Measurements from ENCODE around the gene PDILT.

DNA sequence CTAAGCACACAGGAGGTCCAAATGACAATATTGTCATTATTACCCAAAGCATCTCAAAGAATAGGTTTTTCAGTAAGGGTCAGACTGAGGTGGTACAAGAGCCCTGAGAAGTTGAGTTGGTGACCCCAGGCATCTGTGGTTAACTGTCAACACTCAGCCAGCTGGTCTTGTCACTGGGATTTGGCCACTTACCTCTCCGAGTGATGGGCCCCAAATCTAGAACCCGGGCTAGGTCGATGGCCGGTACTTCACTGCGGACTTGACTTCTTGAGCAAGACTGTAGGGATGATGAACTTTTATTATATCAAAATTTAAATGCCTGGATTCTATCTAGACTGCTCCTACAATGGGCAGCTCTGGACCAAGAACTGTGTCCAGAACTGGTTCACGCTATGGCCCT, 88.8 kb downstream of the PDILT start:
- TF ChIP-seq ZNF239 (tag by site-specific recombination; IDR thresholded peaks at IDR 0.05) (no peak), ZBTB7A (tag by site-specific recombination; IDR thresholded peaks at IDR 0.05; ENCODE audit: low read depth) (no peak), SP7 (tag by site-specific recombination; IDR thresholded peaks at IDR 0.05) (no peak), ZSCAN16 (tag by site-specific recombination; IDR thresholded peaks at IDR 0.05) (no peak)

Data from HEK293 (cell line).